Activated CD8-positive, alpha-beta memory T cell treated with anti-CD3 and anti-CD28 coated beads, Interleukin-2, amount 50 U/mL, for 1 hour (primary cell): Measurements from ENCODE around the gene KCNMB4.

Experiments
- DNase-seq: peaks from one replicate; pipeline ENCODE4 v3.0.0-alpha.2; 2020; ENCODE audit errors: extremely low read depth

The KCNMB4 gene

GRCh38 chr12:70443062-70443673 is 77.1 kb downstream of the KCNMB4 start:
- no peak for DNase-seq

- no peak for DNase-seq
These were observed 78.8 kb downstream of the KCNMB4 start for GRCh38 chr12:70444903-70445302.

- DNase-seq, result no peak
These were observed 82.3 kb downstream of the KCNMB4 start for GRCh38 chr12:70448371-70448770.

GRCh38 chr12:70449074-70449752 is 83.1 kb downstream of the KCNMB4 start:
- no peak for DNase-seq

GRCh38 chr12:70449753-70450341 is 83.8 kb downstream of the KCNMB4 start:
- no peak for DNase-seq

GRCh38 chr12:70451528-70451927 is 85.4 kb downstream of the KCNMB4 start:
- no peak for DNase-seq

- DNase-seq, result no peak
These were observed 90.9 kb downstream of the KCNMB4 start for GRCh38 chr12:70456953-70457352.

GRCh38 chr12:70459786-70460185 is 93.7 kb downstream of the KCNMB4 start:
- no peak for DNase-seq

- DNase-seq, result no peak
These were observed 97.9 kb downstream of the KCNMB4 start for GRCh38 chr12:70463997-70464396.

GRCh38 chr12:70466753-70467152 is 100.7 kb downstream of the KCNMB4 start:
- no peak for DNase-seq

GRCh38 chr12:70467476-70467875 is 101.4 kb downstream of the KCNMB4 start:
- no peak for DNase-seq

- no peak for DNase-seq
These were observed 102.0 kb downstream of the KCNMB4 start for GRCh38 chr12:70467918-70468733.

- DNase-seq, result no peak
These were observed 102.7 kb downstream of the KCNMB4 start for GRCh38 chr12:70468741-70469140.

GRCh38 chr12:70469221-70469820 is 103.2 kb downstream of the KCNMB4 start:
- no peak for DNase-seq

- no peak for DNase-seq
These were observed 116.7 kb downstream of the KCNMB4 start for GRCh38 chr12:70482764-70483163.
